Measurements from ENCODE around the gene CDH6. TPM values are rescaled to one million over a fixed set of nuclear protein-coding genes. Genes with fewer than 3 reads are reported as not detected.
A peak's percentile ranks its signal among the peaks of the same experiment; 100 is the strongest.

CDH6 gene
- total and polyA plus RNA-seq, 10 of the 15 experiments (the other 5 are each of a cell fraction or from before 2014, with no cell fraction given) = 0.01 TPM; not detected in 9

DNA sequence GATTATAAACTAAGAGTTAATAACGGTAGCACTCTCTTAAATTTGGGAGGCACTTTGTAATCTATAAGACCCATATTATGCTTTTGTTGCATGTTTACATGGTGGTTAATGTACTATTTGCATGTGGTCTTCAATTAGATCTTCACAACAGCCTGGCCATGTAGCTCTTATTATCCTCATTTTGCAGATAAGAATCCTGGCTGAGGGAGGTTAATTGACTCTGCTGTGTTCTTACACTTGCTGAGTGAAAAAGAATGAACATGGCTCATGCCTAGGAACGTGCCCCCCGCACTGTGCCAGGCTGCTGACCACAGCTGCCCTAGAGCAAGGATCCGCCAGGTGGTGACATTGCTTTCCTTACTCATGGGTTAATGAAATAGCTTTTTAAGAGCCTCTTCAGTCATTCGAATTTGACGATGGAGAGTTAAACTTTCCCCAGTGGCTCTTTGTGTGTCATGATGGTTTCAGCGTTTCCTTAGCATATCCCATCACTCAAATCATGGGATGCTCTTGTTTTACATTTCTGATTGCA is 97.9 kb downstream of the CDH6 start:
- no peak overlapping the region for H3K27ac ChIP-seq (ENCODE audit: control insufficient read depth, insufficient read depth)
- SMC1A ChIA-PET (ENCODE audit: uncharacterized antibody, unreplicated experiment) = no interaction called here
- no peaks in the 10 kb centered on the region for H3K79me2 ChIP-seq (ENCODE audit: control insufficient read depth, insufficient read depth, low read length)
- no peak for TF ChIP-seq RFX5 (IDR thresholded peaks at IDR 0.05; ENCODE audit: low read depth, low read length)
- TF ChIP-seq, protein P1, sequence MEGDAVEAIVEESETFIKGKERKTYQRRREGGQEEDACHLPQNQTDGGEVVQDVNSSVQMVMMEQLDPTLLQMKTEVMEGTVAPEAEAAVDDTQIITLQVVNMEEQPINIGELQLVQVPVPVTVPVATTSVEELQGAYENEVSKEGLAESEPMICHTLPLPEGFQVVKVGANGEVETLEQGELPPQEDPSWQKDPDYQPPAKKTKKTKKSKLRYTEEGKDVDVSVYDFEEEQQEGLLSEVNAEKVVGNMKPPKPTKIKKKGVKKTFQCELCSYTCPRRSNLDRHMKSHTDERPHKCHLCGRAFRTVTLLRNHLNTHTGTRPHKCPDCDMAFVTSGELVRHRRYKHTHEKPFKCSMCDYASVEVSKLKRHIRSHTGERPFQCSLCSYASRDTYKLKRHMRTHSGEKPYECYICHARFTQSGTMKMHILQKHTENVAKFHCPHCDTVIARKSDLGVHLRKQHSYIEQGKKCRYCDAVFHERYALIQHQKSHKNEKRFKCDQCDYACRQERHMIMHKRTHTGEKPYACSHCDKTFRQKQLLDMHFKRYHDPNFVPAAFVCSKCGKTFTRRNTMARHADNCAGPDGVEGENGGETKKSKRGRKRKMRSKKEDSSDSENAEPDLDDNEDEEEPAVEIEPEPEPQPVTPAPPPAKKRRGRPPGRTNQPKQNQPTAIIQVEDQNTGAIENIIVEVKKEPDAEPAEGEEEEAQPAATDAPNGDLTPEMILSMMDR (IDR thresholded peaks at IDR 0.05 in 2 of 3, conservative IDR thresholded peaks at IDR 0.05 in 1 of 3; ENCODE audit: control insufficient read depth in 2 of 3, extremely low read depth in 1 of 3, insufficient read depth in 1 of 3, low read depth in 3 of 3, low read length in 3 of 3) = peak in 1 of 3 experiments; percentile 17; a peak in 1 of 6 replicates
- RAD21 ChIA-PET (ENCODE audit: unreplicated experiment) = no interaction called here
- H3K27me3 ChIP-seq (replicated peaks in 1 of 2; ENCODE audit: control insufficient read depth in 2 of 2, insufficient read depth in 2 of 2, low read length in 1 of 2) = no peaks in the 10 kb centered on the region
- H4K20me1 ChIP-seq (ENCODE audit: control insufficient read depth, insufficient read depth) = no peaks in the 10 kb centered on the region
- in situ Hi-C loops (cut with MboI) (no loop called here), intact Hi-C loops (cut with micrococcal nuclease; ENCODE audit: unreplicated experiment) (no loop called here)
- WGBS (ENCODE audit: insufficient coverage, insufficient replicate concordance, low lambda C conversion rate, missing lambda C conversion rate) = 32% methylated on average over 7 of the region's 7 CpGs
- no peak overlapping the region for H3K4me2 ChIP-seq (ENCODE audit: control insufficient read depth, insufficient read depth)
- CTCF ChIA-PET = no interaction called here
- no peaks in the 10 kb centered on the region for H3K9me3 ChIP-seq (replicated peaks; ENCODE audit: control insufficient read depth, insufficient read depth, low read length)
- H3K4me3 ChIP-seq = no peak overlapping the region
- ATAC-seq (peak; percentile 21; the same call in 1 of the 3 replicates), DNase-seq (ENCODE audit: low read depth, low spot score) (no peak), FAIRE-seq (no peak)
- no peak overlapping the region for H2AFZ ChIP-seq (ENCODE audit: control insufficient read depth, low read depth, low read length)
- POLR2A ChIA-PET = no interaction called here
- H3K36me3 ChIP-seq (ENCODE audit: control insufficient read depth in 2 of 2, insufficient read depth in 2 of 2, low read length in 1 of 2) = no peaks in the 10 kb centered on the region
- H3K9ac ChIP-seq (ENCODE audit: control insufficient read depth, insufficient read depth, low read length) = no peak overlapping the region
- no TSS peak for BruUV-seq (replicated peaks)
- H3K4me1 ChIP-seq (ENCODE audit: control insufficient read depth, insufficient read depth, low read length) = no peaks in the 10 kb centered on the region

DNA sequence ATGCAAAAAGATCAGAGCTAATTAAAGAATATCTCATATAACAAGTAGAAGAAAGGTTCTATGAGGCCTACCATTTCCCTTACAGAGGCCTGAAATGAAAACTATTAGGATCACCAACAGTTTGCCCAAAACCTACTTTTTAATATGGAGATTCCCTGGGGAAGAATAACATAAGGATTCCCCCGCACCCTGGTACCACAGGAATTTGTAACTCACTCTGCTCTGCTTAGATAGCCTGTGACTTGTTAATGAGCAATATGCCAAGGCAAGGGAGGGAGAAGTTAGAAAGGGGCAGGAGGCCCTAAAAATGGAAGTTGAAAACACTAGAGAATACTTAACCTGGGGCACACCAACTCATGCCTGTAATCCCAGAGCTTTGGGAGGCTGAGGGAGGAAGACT is 107.0 kb downstream of the CDH6 start:
- no peak for DNase-seq (ENCODE audit: low read depth, low spot score)
- Histone ChIP-seq H3K27me3 (replicated peaks in 1 of 2; ENCODE audit: control insufficient read depth in 2 of 2, insufficient read depth in 2 of 2, low read length in 1 of 2) (no peaks in the 10 kb centered on the region), H3K79me2 (ENCODE audit: control insufficient read depth, insufficient read depth, low read length) (no peaks in the 10 kb centered on the region), H3K9ac (ENCODE audit: control insufficient read depth, insufficient read depth, low read length) (no peak overlapping the region), H3K4me1 (ENCODE audit: control insufficient read depth, insufficient read depth, low read length) (no peaks in the 10 kb centered on the region), H3K4me3 (no peak overlapping the region), H2AFZ (ENCODE audit: control insufficient read depth, low read depth, low read length) (no peak overlapping the region), H4K20me1 (ENCODE audit: control insufficient read depth, insufficient read depth) (no peaks in the 10 kb centered on the region), H3K27ac (ENCODE audit: control insufficient read depth, insufficient read depth) (no peak overlapping the region), H3K9me3 (replicated peaks; ENCODE audit: control insufficient read depth, insufficient read depth, low read length) (no peaks in the 10 kb centered on the region), H3K4me2 (ENCODE audit: control insufficient read depth, insufficient read depth) (no peak overlapping the region), H3K36me3 (ENCODE audit: control insufficient read depth in 2 of 2, insufficient read depth in 2 of 2, low read length in 1 of 2) (no peaks in the 10 kb centered on the region)
- ATAC-seq = no peak
- BruUV-seq (replicated peaks) = no TSS peak
- WGBS (ENCODE audit: insufficient coverage, insufficient replicate concordance, low lambda C conversion rate, missing lambda C conversion rate) = 0% methylated on average over 1 of the region's 1 CpG
- SMC1A ChIA-PET (ENCODE audit: uncharacterized antibody, unreplicated experiment) = no interaction called here
- RAD21 ChIA-PET (ENCODE audit: unreplicated experiment) = no interaction called here
- CTCF ChIA-PET = interaction anchor here (0.9 to 1.1 kb wide), 2 partner anchors 8 to 30 kb away, joined by 3 read pairs; no protein-coding TSS in a partner anchor
- POLR2A ChIA-PET = no interaction called here
- in situ Hi-C loops (cut with MboI) (no loop called here), intact Hi-C loops (cut with micrococcal nuclease; ENCODE audit: unreplicated experiment) (no loop called here)
- FAIRE-seq = no peak
- TF ChIP-seq NFIC (IDR thresholded peaks at IDR 0.05; ENCODE audit: low read depth, low read length) (no peak), ZNF622 (IDR thresholded peaks at IDR 0.05) (no peak), CHD1 (IDR thresholded peaks at IDR 0.05; ENCODE audit: low read depth, low read length) (no peak), NR2F1 (conservative IDR thresholded peaks at IDR 0.05) (no peak), EED (IDR thresholded peaks at IDR 0.05; ENCODE audit: low read depth) (no peak), KAT2A (conservative IDR thresholded peaks at IDR 0.05; ENCODE audit: control insufficient read depth, low read depth, low read length) (no peak), POU2F2 (IDR thresholded peaks at IDR 0.05; ENCODE audit: borderline replicate concordance, low read depth, low read length) (no peak), FOXM1 (IDR thresholded peaks at IDR 0.05; ENCODE audit: low read depth, low read length) (no peak), BRCA1 (IDR thresholded peaks at IDR 0.05; ENCODE audit: low read depth, low read length) (no peak), WRNIP1 (IDR thresholded peaks at IDR 0.05; ENCODE audit: borderline replicate concordance, low read depth, low read length) (no peak), STAT3 (IDR thresholded peaks at IDR 0.05; ENCODE audit: low read depth, low read length) (no peak)
- TF ChIP-seq, protein P2, sequence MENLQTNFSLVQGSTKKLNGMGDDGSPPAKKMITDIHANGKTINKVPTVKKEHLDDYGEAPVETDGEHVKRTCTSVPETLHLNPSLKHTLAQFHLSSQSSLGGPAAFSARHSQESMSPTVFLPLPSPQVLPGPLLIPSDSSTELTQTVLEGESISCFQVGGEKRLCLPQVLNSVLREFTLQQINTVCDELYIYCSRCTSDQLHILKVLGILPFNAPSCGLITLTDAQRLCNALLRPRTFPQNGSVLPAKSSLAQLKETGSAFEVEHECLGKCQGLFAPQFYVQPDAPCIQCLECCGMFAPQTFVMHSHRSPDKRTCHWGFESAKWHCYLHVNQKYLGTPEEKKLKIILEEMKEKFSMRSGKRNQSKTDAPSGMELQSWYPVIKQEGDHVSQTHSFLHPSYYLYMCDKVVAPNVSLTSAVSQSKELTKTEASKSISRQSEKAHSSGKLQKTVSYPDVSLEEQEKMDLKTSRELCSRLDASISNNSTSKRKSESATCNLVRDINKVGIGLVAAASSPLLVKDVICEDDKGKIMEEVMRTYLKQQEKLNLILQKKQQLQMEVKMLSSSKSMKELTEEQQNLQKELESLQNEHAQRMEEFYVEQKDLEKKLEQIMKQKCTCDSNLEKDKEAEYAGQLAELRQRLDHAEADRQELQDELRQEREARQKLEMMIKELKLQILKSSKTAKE (IDR thresholded peaks at IDR 0.05; ENCODE audit: low read depth, poor library complexity, severe bottlenecking) = no peak
